GM19238 (cell line): Measurements from ENCODE around the gene DZIP1.
"Not testable (repeated sequence)": the region's sequence is repeated elsewhere in the genome, so short reads cannot be mapped to it uniquely, and the experiment has no call there.

Experiments used
- DNase-seq: peaks from one replicate; pipeline ENCODE4 v3.0.0; 2011; ENCODE audit warnings: low spot score; ENCODE audit not compliant: insufficient read length

Gene DZIP1

DNA sequence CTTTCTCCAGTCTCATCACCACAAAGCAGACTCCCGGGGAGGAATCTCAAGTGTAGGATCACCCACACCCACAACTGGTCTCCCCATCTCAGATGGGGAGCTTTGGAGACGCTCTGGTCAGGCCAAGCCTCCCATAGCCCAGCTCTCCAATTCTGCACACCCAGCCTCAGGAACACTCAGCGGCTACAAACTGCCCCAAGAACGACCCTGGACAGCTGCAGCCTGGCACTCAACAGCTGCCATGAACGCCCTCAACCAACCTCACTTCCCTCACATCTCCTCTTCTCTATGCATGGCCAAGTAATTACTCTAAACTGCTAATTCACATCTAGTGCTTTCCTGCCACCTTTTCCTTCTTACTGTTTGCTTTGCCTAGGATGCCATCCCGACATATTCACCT, 42.6 kb downstream of the DZIP1 start:
- no peak for DNase-seq

DNA sequence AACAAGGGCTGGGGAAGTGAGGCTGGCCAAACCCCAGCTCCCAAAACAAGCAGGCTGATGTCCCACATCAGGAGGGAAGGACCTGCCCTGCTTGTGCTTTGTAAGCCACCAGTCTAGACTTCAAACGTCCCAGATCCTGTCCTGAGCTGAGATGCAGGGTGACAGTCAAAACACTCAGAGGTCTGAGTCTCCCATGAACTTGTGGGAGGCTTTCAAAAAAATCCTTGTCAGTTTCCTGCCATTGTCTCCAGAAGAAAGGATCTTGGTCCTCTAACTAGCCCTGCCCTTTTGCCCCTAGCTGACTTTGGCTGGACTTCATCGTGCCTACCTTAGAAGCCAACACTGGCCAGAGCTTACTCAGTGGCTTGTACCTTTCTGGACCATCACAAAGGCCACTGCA, 43.3 kb downstream of the DZIP1 start:
- DNase-seq = no peak

DNA sequence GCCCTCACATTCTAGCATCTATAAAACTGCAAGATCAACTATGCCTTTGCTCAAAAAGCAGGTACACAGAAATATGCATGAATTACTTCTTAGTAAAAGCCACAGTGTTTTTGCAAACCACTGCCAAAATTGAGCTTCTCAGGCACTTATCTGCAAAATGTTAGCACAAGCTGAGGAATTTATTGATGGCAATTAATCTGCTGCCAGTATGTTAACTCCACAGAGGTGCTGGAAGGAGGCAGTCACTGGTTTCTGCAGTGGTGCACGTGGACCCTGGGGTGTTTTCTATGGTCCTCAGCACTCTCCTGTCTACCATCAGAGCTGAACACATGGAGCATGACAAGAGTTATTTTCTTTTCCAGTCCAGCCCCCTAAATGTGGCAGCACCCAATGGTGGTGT, 47.8 kb downstream of the DZIP1 start:
- DNase-seq = no peak

DNA sequence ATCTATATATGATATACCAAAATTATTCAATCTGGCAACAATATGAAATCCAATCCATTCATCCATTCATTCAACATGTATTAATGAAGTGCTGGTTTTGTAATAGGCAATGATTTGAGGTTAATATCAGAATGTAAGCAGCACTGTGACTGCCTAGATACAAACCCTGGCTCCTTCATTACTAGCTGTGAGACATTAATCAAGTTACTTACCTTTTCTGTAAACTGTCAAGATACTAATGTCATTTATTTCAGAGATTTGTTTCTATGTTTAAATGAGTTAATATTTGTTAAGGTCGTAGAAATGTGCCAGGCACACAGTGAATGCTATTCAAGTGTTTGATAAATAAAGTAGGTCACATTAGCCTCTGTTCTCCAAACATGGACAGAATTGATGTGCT, 51.0 kb downstream of the DZIP1 start:
- DNase-seq = no peak

DNA sequence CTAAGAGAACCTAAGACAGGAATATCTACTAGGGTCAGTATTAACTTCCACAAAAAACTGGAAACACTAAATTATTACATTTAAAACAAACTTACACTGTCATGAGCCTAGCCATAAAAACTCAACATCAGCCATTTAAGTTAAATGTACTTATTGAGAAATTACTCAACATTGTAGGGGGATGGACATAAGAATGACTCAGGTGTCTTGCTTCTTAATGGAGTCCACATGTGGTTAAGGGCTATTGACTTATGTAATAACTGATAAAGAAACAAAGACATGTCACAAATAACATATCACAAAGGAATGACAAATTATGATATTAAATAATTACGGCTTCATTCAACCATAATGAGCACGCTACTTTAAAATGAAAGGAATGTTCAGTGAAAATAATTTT, 55.8 kb downstream of the DZIP1 start:
- DNase-seq = no peak

DNA sequence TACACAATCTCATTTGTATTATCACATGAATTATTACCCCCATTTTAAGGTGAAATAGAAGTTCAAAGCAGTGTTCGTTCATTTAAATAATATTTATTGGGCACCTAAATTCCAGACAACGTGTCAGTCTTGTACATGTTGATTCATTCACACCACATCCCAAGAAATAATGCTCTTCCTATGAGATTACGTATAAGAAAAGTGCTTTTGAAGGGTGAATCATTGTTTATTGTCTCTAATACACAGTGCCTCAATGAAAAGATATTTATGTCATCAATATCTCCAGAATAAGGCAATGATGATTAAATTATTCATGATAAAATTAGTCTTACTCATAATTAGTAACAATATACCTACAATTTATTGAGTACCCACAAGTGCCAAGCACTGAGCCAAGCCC, 56.4 kb downstream of the DZIP1 start:
- no peak for DNase-seq

DNA sequence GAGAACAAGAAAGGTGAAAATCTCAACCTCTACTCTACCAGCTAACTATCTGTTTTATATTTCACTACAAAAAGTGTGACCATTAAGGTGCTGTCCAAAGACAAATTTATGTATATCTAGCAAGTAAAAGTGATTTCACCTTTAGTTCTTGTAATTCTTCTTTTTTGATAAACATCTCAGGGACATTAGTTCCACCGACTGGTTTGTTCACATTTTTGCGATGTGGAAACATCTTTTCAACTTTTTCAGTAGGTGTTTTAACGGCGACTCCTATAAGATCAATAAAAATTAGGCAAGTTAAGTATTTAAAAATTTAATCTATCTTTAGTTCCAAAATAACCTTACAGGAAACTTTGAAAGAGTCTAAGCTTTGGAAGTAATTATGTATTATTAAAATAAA, 58.6 kb downstream of the DZIP1 start:
- no peak for DNase-seq

DNA sequence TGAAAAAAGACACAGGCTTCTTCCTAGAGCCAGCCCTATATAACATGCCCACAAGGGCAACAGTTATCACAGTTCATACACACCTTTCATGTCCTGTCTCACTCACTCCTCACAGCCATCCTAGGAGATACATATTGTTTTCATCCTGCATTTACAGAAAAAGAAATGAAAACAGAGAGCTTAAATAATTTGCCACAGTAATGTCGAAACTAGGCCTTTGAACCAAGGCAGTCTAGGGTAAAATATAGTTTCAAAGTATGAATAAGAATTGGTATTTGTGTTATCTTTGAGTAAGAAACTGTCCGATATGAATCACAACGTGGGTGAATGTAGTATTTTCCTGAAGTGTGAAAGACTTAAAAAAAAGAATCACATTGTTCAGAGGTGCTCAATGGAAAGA, 65.2 kb downstream of the DZIP1 start:
- DNase-seq = no peak

DNA sequence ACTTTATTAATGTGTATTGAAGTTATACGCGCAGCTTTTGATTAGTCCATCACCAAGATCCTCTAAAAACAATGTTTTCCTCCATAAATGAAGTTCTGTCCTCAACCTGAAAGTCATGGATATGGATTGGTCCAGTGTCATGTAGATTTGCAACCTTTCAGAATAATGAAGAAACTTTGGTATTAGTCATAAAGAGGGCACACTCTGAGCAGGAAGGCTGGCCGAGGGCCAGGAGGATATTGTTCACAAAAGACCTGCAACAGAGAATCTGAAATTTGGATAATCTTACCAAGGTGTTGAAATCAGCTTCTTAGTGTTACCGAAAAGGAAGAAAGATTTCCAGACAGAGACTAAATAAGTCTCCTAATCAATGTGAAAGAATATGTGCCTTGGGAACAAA, 71.3 kb downstream of the DZIP1 start:
- no peak for DNase-seq

DNA sequence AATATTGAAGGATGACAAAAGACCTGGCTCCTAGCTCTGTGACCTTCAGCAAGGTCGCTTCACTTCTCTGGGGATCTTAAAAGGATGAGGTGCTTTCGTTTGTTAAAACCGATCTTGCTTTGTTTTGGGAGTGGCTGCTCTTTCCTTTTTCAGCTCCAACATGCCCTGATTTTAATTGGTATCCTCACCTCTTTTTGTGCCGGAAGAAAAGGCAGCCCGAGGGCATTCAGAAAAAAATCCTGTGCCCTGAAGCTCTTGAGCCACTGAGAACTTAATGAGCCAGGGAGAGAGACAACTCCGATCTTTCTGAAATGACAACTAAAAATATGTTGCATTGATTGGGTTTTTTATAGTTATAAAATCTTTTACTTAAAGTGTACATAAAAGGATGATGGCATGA, 72.6 kb downstream of the DZIP1 start:
- DNase-seq = no peak

DNA sequence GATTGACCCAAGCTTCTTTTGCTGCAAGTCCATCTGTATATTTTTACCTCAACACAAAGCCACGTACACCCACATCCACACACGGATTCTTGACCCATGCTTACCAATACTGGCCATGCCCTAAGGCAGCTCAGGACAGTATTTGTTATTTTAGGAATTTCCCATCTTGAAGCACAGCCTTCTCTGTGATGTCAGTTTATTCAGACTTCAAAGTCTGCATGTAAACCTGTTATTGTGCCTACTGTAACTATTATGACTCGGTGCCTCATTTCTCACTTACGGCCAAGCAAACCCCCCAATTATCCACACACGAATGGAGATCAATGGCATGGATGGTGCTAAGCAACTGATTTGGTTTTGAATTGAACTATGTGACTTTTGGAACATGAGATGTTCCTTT, 74.5 kb downstream of the DZIP1 start:
- no peak for DNase-seq

DNA sequence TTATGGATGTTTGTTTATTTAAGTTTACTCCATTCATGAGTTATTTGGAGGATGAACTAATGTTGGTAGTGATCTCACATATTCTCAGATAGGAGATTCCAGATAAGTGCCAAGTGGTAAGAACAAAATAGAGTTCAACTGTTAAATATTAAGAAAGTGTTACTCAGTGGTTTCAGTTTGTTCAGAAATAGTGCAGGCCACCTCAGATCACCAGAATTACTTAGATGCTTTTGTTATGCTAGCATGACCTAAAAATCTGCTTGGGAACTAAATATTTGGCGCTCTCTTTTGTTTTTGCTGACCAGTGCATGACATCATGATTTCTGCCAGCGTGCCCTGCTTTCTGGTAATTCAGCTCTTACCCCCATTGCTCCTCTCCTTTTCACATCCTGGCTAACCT, 76.4 kb downstream of the DZIP1 start:
- no peak for DNase-seq

DNA sequence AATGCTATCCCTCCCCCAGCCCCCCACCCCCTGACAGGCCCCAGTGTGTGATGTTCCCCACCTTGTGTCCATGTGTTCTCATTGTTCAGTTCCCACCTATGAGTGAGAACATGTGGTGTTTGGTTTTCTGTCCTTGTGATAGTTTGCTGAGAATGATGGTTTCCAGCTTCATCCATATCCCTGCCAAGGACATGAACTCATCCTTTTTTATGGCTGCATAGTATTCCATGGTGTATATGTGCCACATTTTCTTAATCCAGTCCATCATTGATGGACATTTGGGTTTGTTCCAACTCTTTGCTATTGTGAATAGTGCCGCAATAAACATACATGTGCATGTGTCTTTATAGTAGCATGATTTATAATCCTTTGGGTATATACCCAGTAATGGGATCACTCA, 78.7 kb downstream of the DZIP1 start:
- not testable (repeated sequence) for DNase-seq

DNA sequence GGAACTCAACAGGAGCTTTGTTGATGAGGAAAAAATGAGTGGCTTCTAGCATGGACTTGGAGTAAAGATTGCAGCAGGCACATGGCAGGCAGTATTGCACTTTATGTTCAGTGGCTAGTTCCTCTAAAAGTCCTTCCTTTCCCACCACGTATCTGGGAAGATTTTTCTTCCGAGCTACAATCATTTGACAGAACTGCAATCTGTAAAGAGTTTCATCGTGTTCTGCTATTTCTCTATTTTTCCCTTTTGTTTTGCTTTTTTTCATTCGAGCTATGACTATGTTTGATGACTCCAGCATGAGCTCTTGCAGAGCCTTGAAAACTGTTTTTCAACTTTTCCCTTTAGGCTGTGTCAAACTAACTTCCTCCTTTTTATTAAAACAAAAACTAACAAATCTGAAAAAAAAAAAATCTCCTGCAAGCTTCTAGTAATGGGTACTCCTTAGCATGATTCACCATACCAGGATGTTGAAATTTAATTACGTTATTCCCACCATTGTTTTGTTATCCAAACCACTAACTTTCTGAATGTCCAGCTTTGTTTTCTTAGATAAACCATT, 79.7 kb downstream of the DZIP1 start:
- DNase-seq = no peak

DNA sequence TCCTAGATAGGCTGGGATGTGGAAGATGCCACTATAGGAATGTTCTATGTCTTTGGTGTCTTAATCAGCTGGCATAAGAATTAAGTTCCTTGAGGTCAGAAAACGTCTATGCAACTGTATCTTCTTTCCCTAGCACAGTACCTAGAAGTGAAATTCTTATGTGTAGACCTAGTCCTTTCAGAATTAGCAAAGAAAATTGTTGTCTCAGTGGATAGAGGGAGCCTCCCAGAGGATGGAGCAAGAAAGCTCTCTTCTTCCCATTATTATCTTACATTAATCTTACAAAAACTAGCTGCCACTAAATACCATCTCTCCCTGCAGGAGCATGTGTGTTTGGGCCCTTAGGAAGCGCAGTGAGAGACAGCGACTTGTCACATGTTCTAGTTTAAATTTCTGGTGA, 80.4 kb downstream of the DZIP1 start:
- no peak for DNase-seq

DNA sequence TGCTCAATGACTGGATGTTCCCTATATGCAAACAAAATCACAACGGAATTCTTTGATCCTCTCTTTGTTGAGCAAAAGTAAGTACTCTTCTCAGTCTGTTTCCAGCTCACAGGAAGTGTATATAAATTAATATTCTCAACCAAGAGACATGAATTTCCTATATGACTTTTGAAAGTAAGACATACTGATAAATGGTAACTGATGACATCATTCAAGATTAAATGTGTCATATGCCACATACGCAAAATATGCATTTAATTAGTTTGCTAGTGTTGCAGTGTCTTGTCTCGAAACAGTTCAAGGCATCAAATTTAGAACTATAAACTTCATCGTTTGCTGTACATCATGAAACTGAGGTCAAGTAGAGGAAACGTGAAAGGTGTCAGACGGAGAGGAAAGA, 84.1 kb downstream of the DZIP1 start:
- no peak for DNase-seq

DNA sequence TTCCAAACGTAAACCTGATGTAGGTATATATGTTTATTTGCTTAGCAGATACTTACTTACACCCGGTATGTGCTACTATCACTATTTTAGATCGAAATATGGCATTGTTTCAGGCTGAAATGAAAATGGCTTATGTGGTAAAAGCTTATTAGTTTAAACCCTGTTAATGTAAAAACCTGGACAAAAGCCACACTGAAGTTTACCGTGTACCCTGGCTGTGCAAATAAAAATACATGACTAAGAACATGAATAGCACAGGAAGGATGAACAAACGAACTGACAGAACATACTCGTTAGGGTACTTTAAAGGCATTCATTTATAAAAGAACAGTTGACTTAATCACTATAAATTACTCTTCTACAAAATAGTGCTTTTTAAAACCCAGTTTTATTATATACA, 85.4 kb downstream of the DZIP1 start:
- no peak for DNase-seq

DNA sequence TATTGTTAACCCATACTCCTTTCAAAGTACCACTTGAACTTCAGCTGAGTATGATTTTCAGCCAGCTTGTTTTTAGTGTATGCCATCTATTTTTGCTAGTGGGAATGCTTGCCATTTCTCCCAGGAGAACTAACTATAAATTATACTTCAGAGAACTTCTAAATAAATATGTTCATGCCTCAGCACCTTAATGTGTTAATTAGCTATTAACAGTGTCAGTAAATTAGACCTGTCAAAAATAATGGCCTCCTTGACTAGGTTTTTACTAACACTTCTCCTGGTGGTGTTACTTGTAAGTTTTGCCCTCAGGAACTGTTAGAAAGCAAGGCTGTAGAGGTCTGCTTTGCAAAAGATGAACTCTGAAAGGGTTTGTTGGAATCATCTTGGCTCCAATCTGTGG, 87.5 kb downstream of the DZIP1 start:
- no peak for DNase-seq

DNA sequence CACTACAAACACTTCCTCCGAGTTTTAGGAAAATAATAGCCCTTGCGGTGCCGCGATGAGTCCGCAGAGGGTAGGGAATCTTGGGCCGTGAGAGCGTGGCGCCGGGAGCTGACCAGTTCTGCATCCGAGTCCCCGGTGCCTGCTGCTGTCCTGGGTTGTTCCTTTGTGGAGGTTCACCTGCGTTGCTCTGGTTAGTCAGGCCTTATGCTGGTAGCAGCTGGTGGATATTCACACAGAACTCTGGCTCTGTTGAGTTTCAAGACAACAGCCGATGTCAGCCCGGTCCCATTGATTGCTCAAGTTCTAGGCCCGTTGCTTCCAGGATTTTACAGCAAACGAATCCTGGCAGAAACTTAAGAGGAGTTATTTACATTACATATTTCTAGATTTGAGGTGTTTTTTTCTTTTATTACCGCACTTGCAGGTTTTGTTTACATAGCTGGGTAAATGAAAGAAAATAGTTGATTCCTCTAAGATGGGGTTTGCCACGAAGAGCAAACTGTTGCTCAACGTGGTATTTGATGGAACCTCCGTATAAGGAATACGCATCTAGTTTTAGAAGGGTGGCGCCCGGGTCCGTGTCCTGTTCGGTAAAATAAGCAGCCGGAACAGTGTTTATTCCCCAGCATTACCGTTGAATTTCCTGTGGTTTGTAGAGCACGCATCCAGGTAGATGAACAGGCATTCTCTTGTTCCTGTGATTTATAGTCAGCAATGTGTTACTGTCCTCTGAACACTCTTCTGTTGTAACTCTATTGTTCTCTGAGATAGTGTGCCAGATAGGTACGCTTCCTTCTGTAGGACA, 90.7 kb downstream of the DZIP1 start:
- no peak for DNase-seq

DNA sequence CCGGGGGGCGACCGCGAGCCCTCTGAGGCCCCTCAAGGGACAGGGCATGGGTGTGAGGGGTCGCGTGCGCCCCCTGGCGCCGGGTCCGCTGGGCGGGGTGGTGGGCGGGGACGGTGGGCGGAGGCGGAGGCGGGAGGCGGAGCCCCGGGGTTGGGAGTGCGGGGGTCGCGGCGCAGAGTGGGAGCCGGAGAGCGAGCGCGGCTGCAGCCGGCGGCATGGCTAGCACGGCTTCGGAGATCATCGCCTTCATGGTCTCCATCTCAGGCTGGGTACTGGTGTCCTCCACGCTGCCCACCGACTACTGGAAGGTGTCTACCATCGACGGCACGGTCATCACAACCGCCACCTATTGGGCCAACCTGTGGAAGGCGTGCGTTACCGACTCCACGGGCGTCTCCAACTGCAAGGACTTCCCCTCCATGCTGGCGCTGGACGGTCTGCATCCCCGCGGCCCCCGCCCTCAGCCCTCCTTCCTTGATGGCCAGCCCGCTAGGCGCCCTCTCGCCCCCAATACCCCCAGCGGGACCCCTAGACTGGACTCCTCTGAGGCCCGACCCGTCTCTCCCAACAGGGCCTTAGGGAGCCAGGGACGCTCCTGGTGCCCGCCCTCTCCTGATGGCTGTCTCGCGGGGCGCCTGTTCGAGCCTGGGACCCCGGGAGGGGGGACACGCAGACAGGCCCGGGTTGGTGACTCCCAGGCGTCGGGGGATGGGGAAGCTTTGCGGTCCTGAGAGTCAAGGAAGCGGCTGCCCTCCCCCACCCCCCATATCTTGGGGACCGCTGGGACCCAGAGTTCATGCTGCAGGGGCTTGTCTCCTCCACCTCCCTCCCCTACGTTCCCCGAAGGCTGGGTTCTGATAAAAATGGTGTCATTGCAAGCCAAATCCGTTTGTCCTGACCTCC, 91.7 kb downstream of the DZIP1 start, which contains the start of gene CLDN10:
Gene CLDN10, plus strand, starts transcription at position 182 of the 903 bp plus-strand sequence. Its CDS starts 34 bp downstream, at position 216.
- no peak for DNase-seq

DNA sequence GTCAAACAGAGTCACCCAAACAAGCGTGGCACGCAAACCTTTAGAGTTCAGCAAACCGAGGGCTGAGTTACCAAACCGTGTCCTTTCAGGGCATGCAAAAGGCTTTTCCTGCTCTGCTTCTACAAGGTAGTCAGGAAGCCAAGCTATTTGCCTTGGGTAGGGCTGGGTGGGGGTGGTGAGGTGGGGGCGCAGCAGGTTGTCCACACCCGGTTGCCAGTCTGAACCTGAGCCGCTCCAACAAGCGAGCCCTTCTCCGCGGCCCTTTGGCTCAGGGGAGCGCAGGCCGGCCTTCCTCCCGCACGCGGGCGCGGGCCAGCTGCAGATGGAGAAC, 92.3 kb downstream of the DZIP1 start:
- DNase-seq = no peak

DNA sequence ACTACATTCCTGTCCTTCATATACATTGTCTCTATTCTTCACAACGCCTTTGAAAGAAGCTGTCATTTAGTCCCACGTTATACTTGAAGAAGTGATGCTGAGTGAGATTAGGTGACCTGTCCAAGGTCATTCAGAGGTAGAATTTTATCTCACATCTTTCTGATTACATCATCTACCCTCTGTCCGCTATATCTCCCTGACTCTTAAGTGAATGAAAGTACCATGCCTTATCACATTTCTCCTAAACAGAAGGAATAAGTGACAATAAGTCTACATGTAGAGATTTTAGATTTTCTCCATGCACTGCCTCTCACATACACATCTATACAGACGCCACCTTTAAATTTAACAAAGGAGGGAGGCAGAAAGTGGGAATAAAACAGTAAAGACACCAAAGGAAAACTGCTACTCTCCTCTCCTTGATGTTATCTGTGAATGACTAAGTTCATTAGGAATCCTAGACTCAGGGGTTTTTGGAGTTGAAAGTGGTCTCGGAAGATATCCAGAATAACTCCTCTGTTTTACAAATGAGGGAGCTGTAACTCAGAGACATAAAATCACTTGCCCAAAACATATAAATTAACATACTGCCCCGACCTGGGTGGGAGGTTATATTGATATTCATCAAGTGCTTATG, 96.9 kb downstream of the DZIP1 start:
- no peak for DNase-seq
